Urothelium cell line (cell line): ENCODE measurements around the gene PROX1.
"Not testable (repeated sequence)": the region's sequence is repeated elsewhere in the genome, so short reads cannot be mapped to it uniquely, and the experiment has no call there.

Experiments
- DNase-seq: peaks from one replicate; pipeline ENCODE4 v3.0.0; 2011; ENCODE audit warnings: low spot score, mixed read lengths
- FAIRE-seq: peaks from 2 replicates; lab custom pipeline; 2011; peaks lifted over from hg19 to GRCh38; lab: Jason Lieb, UNC

PROX1 gene

GRCh38 chr1:214066936-214067335 lies 79.2 kb downstream of the PROX1 start:
- DNase-seq, result no peak
- FAIRE-seq, result no peak

- DNase-seq (no peak), FAIRE-seq (no peak)
These were observed 79.6 kb downstream of the PROX1 start for GRCh38 chr1:214067397-214067796.

GRCh38 chr1:214067853-214068703 lies 80.3 kb downstream of the PROX1 start:
- DNase-seq (no peak), FAIRE-seq (no peak)

GRCh38 chr1:214068979-214069378 lies 81.2 kb downstream of the PROX1 start:
- no peak for DNase-seq
- FAIRE-seq, result no peak

GRCh38 chr1:214071469-214071868 lies 83.7 kb downstream of the PROX1 start:
- DNase-seq (no peak), FAIRE-seq (no peak)

- no peak for DNase-seq
- FAIRE-seq, result no peak
These were observed 84.8 kb downstream of the PROX1 start for GRCh38 chr1:214072426-214073157.

GRCh38 chr1:214074477-214074876 lies 86.7 kb downstream of the PROX1 start:
- FAIRE-seq (no peak), DNase-seq (no peak)

- no peak for DNase-seq
- no peak for FAIRE-seq
These were observed 87.7 kb downstream of the PROX1 start for GRCh38 chr1:214075305-214075998.

GRCh38 chr1:214075999-214076707 lies 88.4 kb downstream of the PROX1 start:
- no peak for FAIRE-seq
- DNase-seq, result no peak

GRCh38 chr1:214076708-214077065 lies 88.9 kb downstream of the PROX1 start:
- FAIRE-seq (no peak), DNase-seq (no peak)

- no peak for FAIRE-seq
- no peak for DNase-seq
These were observed 91.2 kb downstream of the PROX1 start for GRCh38 chr1:214078950-214079349.

GRCh38 chr1:214085325-214085724 lies 97.6 kb downstream of the PROX1 start:
- no peak for DNase-seq
- FAIRE-seq, result no peak

- FAIRE-seq (no peak), DNase-seq (no peak)
These were observed 99.2 kb downstream of the PROX1 start for GRCh38 chr1:214086945-214087344.

- FAIRE-seq, DNase-seq: not testable (repeated sequence)
These were observed 101.2 kb downstream of the PROX1 start for GRCh38 chr1:214089003-214089402.
